Esophagus mucosa (tissue), 1 donor: ENCODE measurements around the gene TRIM58. TPM values are rescaled to one million over a fixed set of nuclear protein-coding genes. Genes with fewer than 3 reads are reported as not detected.

ENCODE experiments used
- ATAC-seq: fragments of 200-7000 bp; cut with Tn5 transposase; one replicate; pipeline ENCODE4 v1.9.1; 2020
- total RNA-seq: library from RNA; stranded (reverse); gene quantifications from one replicate; pipeline ENCODE4 v1.2.4, GENCODE V29; 2023
- donor health status: DM: yes; HTN: yes; CAD: no.

Gene TRIM58
- total RNA-seq, 1 donor from 2014 or later = 0.20 TPM

DNA sequence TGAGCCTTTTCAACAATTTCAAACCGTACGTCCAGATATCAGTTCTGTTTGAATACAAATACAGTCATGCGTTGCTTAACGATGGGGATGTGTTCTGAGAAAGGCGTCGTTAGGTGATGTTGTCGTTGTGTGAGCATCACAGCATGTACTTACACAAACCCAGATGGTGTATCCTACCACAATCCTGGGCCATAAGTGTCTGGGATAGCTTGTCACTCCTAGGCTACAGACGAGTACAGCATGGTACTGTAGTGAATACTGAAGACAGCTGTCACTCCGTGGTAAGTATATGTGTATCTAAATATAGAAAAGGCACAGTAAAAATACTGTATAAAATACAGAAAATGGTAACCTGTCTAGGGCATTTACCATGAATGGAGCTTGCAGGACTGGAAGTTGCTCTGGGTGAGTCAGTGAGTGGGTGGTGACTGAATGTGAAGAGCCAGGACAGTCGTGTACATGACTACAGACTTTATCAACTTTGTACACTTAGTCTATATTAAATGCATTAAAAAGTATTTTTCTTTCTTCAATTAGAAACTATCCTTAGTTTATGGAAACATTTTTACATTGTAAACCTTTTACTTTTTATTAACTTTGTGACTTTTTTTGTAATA, 27.9 kb downstream of the TRIM58 start:
- no peak for ATAC-seq

GRCh38 chr1:247895163-247895637, 38.2 kb downstream of the TRIM58 start, which contains the start of gene OR2W3:
OR2W3 (plus strand) TSS chr1:247895587; CDS start chr1:247895587, 0 bp downstream.
- ATAC-seq = no peak

GRCh38 chr1:247895976-247896375, 39.0 kb downstream of the TRIM58 start:
- ATAC-seq = peak; percentile 20

DNA sequence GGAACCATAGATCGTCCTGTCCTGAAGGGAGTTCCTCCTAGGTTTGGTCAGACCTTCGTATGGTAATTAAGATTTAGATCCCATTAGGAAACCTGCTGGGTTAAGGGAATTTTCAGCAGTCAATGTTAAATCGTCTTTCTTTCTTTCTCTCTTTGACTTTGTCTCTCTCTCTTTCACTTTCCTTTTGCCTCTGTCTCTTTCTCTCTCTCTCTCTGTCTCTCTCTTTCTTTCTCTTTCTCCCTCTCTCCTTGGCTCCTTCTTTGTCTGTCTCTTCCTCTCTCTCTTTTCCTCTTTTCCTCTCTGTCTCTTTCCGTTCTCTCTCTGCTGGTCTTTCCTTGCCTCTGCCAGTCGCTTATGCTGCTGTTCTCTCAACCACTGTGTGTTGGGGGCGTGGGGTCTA, 47.1 kb downstream of the TRIM58 start:
- ATAC-seq = no peak

DNA sequence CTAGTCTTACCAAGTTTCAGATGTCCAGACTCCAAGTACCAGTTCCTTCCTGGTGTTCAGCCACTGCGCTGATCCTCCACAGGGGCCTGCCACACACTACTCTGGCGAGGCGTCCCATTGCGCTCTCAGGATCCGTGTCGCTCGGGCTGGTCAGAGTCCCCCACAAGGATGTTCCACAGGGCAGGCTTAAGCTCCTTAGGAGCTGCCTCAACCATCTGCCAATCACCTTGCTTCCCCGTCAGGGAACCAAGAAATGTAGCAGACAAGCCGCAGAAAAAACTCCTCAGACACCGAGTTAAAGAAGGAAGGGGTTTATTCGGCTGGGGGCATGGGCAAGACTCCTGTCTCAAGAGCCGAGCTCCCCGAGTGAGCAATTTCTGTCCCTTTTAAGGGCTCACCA, 48.2 kb downstream of the TRIM58 start:
- no peak for ATAC-seq

GRCh38 chr1:247905910-247906503, 49.0 kb downstream of the TRIM58 start:
- ATAC-seq = no peak

GRCh38 chr1:247906504-247907047, 49.6 kb downstream of the TRIM58 start:
- ATAC-seq = peak; percentile 69

- ATAC-seq = no peak
These were observed 51.8 kb downstream of the TRIM58 start for GRCh38 chr1:247908766-247909165.

GRCh38 chr1:247913786-247914185, 56.8 kb downstream of the TRIM58 start:
- ATAC-seq = no peak

- no peak for ATAC-seq
These were observed 58.1 kb downstream of the TRIM58 start for GRCh38 chr1:247914941-247915662.

- no peak for ATAC-seq
These were observed 63.0 kb downstream of the TRIM58 start, which contains the start of gene OR2T8 for GRCh38 chr1:247919952-247920351. OR2T8 (plus strand) TSS chr1:247920252; CDS start chr1:247921018, 766 bp downstream.

DNA sequence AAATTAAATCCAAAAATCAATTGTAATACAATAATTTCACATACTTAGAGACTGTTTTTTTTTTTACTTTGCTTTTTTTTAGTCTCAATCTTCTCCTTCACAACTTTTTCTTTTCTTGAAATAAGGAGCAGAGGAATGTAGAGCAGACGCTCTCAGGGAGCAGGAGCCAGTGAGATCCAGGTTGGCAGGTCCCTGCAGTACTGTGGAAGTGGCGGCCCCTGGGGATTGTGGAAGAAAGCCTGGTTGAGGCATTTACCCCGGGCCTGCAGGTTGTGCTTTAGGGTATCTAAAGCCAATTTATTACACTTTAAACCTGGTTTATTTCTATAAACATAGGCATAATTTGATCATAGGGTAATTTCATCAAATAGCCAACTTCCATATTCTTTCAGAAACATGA, 67.0 kb downstream of the TRIM58 start:
- no peak for ATAC-seq

DNA sequence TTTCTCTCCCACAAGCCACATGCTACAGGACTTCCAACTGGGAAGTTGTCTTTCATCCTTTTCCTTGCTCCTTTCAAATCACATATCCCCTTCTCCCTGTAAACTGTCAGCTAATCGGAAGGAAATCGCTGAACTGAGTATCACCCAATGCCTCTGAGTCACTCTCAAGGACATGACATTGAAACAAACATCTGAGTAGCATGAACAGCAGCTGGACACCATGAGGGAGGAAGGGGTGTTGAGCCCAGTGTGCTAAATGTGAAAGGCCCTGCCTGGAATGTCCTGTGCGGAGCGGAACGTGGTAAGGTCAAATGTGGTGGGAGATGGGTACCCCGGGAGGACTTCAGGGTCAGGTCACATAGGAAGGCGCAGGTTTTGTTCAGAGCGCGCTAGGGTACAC, 67.9 kb downstream of the TRIM58 start, which contains the start of gene OR2AJ1:
OR2AJ1 (plus strand) TSS at position 22 of the 400 bp plus-strand sequence. CDS start 8,880 bp downstream, outside the sequence.
- ATAC-seq = no peak

Other genes with a start within 250 kb of the TRIM58 start
- not detected for gene OR13G1, start 177.4 kb upstream of the TRIM58 start, total RNA-seq
- gene OR6F1, start 140.5 kb upstream of the TRIM58 start, total RNA-seq = not detected
- not detected for gene OR14K1, start 118.6 kb upstream of the TRIM58 start, total RNA-seq
- not detected for gene OR14A2, start 109.0 kb upstream of the TRIM58 start, total RNA-seq
- gene OR1C1, start 96.6 kb upstream of the TRIM58 start, total RNA-seq = not detected
- not detected for gene OR14A16, start 33.1 kb upstream of the TRIM58 start, total RNA-seq
- not detected for gene OR11L1, start 15.3 kb upstream of the TRIM58 start, total RNA-seq
- not detected for gene OR2W3, start 38.4 kb downstream of the TRIM58 start, total RNA-seq
- not detected for gene OR2T8, start 63.1 kb downstream of the TRIM58 start, total RNA-seq
- not detected for gene OR2AJ1, start 67.7 kb downstream of the TRIM58 start, total RNA-seq
- not detected for gene OR2L8, start 91.7 kb downstream of the TRIM58 start, total RNA-seq
- not detected for gene OR2AK2, start 108.0 kb downstream of the TRIM58 start, total RNA-seq
- not detected for gene OR2L5, start 156.5 kb downstream of the TRIM58 start, total RNA-seq
- not detected for gene OR2L2, start 172.9 kb downstream of the TRIM58 start, total RNA-seq
- gene OR2L3, start 189.6 kb downstream of the TRIM58 start, total RNA-seq = not detected
- not detected for gene OR2L13, start 238.0 kb downstream of the TRIM58 start, total RNA-seq